HEK293 (cell line): ENCODE measurements around the gene DHDH.

Experiments used
- BCL6B ChIP-seq: fragments of 450-650 bp; formaldehyde crosslinking; IDR thresholded peaks from 2 replicates; pipeline ENCODE4 v1.5.1; 2017; ENCODE audit warnings: missing biosample characterization, missing genetic modification characterization
- HOXD13 ChIP-seq: sonication (generic); formaldehyde crosslinking; IDR thresholded peaks from 2 replicates; pipeline ENCODE4 v1.8.0; 2022; ENCODE audit warnings: missing genetic modification reagents, borderline replicate concordance
- PRDM6 ChIP-seq: fragments of 450-650 bp; formaldehyde crosslinking; IDR thresholded peaks from 2 replicates; pipeline ENCODE4 v1.5.1; 2017; ENCODE audit warnings: missing biosample characterization, missing genetic modification characterization
- ZBTB1 ChIP-seq: fragments of 450-650 bp; formaldehyde crosslinking; IDR thresholded peaks from 2 replicates; pipeline ENCODE4 v1.5.1; 2016; ENCODE audit warnings: missing biosample characterization, missing genetic modification characterization
- ZBTB17 ChIP-seq: fragments of 450-650 bp; formaldehyde crosslinking; IDR thresholded peaks from 2 replicates; pipeline ENCODE4 v1.5.1; 2016; ENCODE audit warnings: missing biosample characterization, missing genetic modification characterization
- ZBTB20 ChIP-seq: fragments of 450-650 bp; formaldehyde crosslinking; IDR thresholded peaks from 2 replicates; pipeline ENCODE4 v1.5.1; 2016; ENCODE audit warnings: missing biosample characterization, missing genetic modification characterization
- ZBTB26 ChIP-seq: fragments of 450-650 bp; formaldehyde crosslinking; optimal IDR thresholded peaks from 2 replicates; pipeline ENCODE3; 2016; ENCODE audit warnings: missing biosample characterization, mild to moderate bottlenecking, missing genetic modification characterization
- ZFP3 ChIP-seq: fragments of 450-650 bp; formaldehyde crosslinking; IDR thresholded peaks from 2 replicates; pipeline ENCODE4 v1.5.1; 2016; ENCODE audit warnings: low read depth, missing biosample characterization, missing genetic modification characterization
- ZFP41 ChIP-seq: fragments of 450-650 bp; formaldehyde crosslinking; IDR thresholded peaks from 2 replicates; pipeline ENCODE4 v1.5.1; 2016; ENCODE audit warnings: missing biosample characterization, missing genetic modification characterization, borderline replicate concordance
- ZNF174 ChIP-seq: fragments of 450-650 bp; formaldehyde crosslinking; IDR thresholded peaks from 2 replicates; pipeline ENCODE4 v1.5.0; 2017; ENCODE audit warnings: missing biosample characterization, mild to moderate bottlenecking, missing genetic modification characterization
- ZNF223 ChIP-seq: fragments of 450-650 bp; formaldehyde crosslinking; IDR thresholded peaks from 2 replicates; pipeline ENCODE4 v1.5.1; 2016; ENCODE audit warnings: missing biosample characterization, missing genetic modification characterization
- ZNF341 ChIP-seq: fragments of 450-650 bp; formaldehyde crosslinking; IDR thresholded peaks from 2 replicates; pipeline ENCODE4; 2016; ENCODE audit warnings: low read depth, missing biosample characterization, missing genetic modification characterization
- ZNF350 ChIP-seq: fragments of 450-650 bp; formaldehyde crosslinking; IDR thresholded peaks from 2 replicates; pipeline ENCODE4 v1.5.0; 2017; ENCODE audit warnings: missing biosample characterization, mild to moderate bottlenecking, missing genetic modification characterization
- ZNF354C ChIP-seq: fragments of 450-650 bp; formaldehyde crosslinking; IDR thresholded peaks from 2 replicates; pipeline ENCODE4 v1.5.1; 2016; ENCODE audit warnings: missing biosample characterization, missing genetic modification characterization, low read depth, borderline replicate concordance
- ZNF449 ChIP-seq: fragments of 450-650 bp; formaldehyde crosslinking; IDR thresholded peaks from 2 replicates; pipeline ENCODE4 v1.5.1; 2017; ENCODE audit warnings: missing biosample characterization, mild to moderate bottlenecking, missing genetic modification characterization, moderate library complexity
- ZNF529 ChIP-seq: fragments of 450-650 bp; formaldehyde crosslinking; IDR thresholded peaks from 2 replicates; pipeline ENCODE4 v1.5.1; 2017; ENCODE audit warnings: missing genetic modification characterization, missing biosample characterization; ENCODE audit not compliant: insufficient replicate concordance
- ZNF530 ChIP-seq: fragments of 450-650 bp; formaldehyde crosslinking; IDR thresholded peaks from 2 replicates; pipeline ENCODE4 v1.5.1; 2016; ENCODE audit warnings: low read depth, missing biosample characterization, missing genetic modification characterization
- ZNF549 ChIP-seq: fragments of 450-650 bp; IDR thresholded peaks from 2 replicates; pipeline ENCODE4 v1.5.1; 2018; ENCODE audit warnings: missing biosample characterization, missing genetic modification characterization, mild to moderate bottlenecking, inconsistent platforms, moderate library complexity
- ZNF555 ChIP-seq: fragments of 450-650 bp; formaldehyde crosslinking; conservative IDR thresholded peaks from 2 replicates; pipeline ENCODE4 v1.5.1; 2017; ENCODE audit warnings: missing biosample characterization, mild to moderate bottlenecking, missing genetic modification characterization, inconsistent platforms
- ZNF610 ChIP-seq: fragments of 450-650 bp; formaldehyde crosslinking; IDR thresholded peaks from 2 replicates; pipeline ENCODE4 v1.5.1; 2016; ENCODE audit warnings: missing biosample characterization, missing genetic modification characterization, borderline replicate concordance
- ZNF624 ChIP-seq: fragments of 450-650 bp; formaldehyde crosslinking; IDR thresholded peaks from 2 replicates; pipeline ENCODE4 v1.5.1; 2017; ENCODE audit warnings: missing biosample characterization, missing genetic modification characterization
- ZNF629 ChIP-seq: fragments of 450-650 bp; formaldehyde crosslinking; IDR thresholded peaks from 2 replicates; pipeline ENCODE4 v1.5.1; 2017; ENCODE audit warnings: missing biosample characterization, missing genetic modification characterization
- ZNF639 ChIP-seq: fragments of 450-650 bp; formaldehyde crosslinking; IDR thresholded peaks from 2 replicates; pipeline ENCODE4 v1.5.1; 2016; ENCODE audit warnings: missing biosample characterization, missing genetic modification characterization
- ZNF658 ChIP-seq: fragments of 450-650 bp; formaldehyde crosslinking; IDR thresholded peaks from 2 replicates; pipeline ENCODE4; 2016; ENCODE audit warnings: missing biosample characterization, missing genetic modification characterization
- ZNF670 ChIP-seq: fragments of 450-650 bp; formaldehyde crosslinking; IDR thresholded peaks from 2 replicates; pipeline ENCODE4 v1.5.1; 2016; ENCODE audit warnings: missing biosample characterization, missing genetic modification characterization, low read depth
- ZNF692 ChIP-seq: fragments of 450-650 bp; formaldehyde crosslinking; IDR thresholded peaks from 2 replicates; pipeline ENCODE4 v1.5.1; 2016; ENCODE audit warnings: missing biosample characterization, missing genetic modification characterization

DHDH gene

GRCh38 chr19:48975947-48976847, 42.7 kb downstream of the DHDH start (continued):
- TF ChIP-seq ZBTB26 (tag by site-specific recombination) (no peak), ZNF549 (no peak), ZNF610 (tag by site-specific recombination) (no peak), ZNF670 (tag by site-specific recombination) (no peak), ZNF624 (no peak), ZNF629 (tag by site-specific recombination) (no peak), ZNF692 (tag by site-specific recombination) (no peak), ZNF529 (tag by site-specific recombination) (no peak), ZNF639 (tag by site-specific recombination) (no peak), ZNF449 (no peak), PRDM6 (tag by site-specific recombination) (no peak), ZNF530 (tag by site-specific recombination) (no peak), BCL6B (tag by site-specific recombination) (no peak), ZNF174 (no peak), ZNF223 (no peak), ZNF555 (tag by site-specific recombination) (no peak), ZFP3 (tag by site-specific recombination) (no peak), ZBTB1 (tag by site-specific recombination) (no peak), HOXD13 (CRISPR knock-in tag) (no peak), ZNF354C (tag by site-specific recombination) (no peak), ZNF341 (tag by site-specific recombination) (no peak), ZNF658 (tag by site-specific recombination) (no peak), ZFP41 (no peak), ZNF350 (tag by site-specific recombination) (no peak), ZBTB17 (tag by site-specific recombination) (0 out of 2 replicates have a peak, but pooled peaks have one; percentile 17), ZBTB20 (tag by site-specific recombination) (no peak)
